Erythroblast (primary cell): ENCODE measurements around the gene SPATS2L.

ENCODE experiments used
- GATA1 ChIP-seq: IDR thresholded peaks from 2 replicates; pipeline ENCODE4 v1.6.1; 2011; ENCODE audit warnings: low read depth, mild to moderate bottlenecking, control low read depth, low read length, moderate library complexity
- POLR2A ChIP-seq: IDR thresholded peaks from 2 replicates; pipeline ENCODE4 v1.6.1; 2011; ENCODE audit warnings: mild to moderate bottlenecking, low read length

GRCh38 chr2:200431996-200432705 lies 125.7 kb downstream of the SPATS2L start:
- TF ChIP-seq POLR2A (no peak), GATA1 (no peak)
